GM15510 (cell line): ENCODE measurements around the gene XRRA1.

ENCODE experiments used
- POLR2A ChIP-seq: IDR thresholded peaks from 3 replicates; pipeline ENCODE4 v1.6.1; 2011; ENCODE audit warnings: borderline replicate concordance; ENCODE audit not compliant: insufficient read length; ENCODE audit errors: extremely low read depth

XRRA1 gene

GRCh38 chr11:74820763-74821162 is 128.1 kb downstream of the XRRA1 start:
- no peak for TF ChIP-seq POLR2A

GRCh38 chr11:74819400-74819799 is 129.5 kb downstream of the XRRA1 start:
- no peak for TF ChIP-seq POLR2A

DNA sequence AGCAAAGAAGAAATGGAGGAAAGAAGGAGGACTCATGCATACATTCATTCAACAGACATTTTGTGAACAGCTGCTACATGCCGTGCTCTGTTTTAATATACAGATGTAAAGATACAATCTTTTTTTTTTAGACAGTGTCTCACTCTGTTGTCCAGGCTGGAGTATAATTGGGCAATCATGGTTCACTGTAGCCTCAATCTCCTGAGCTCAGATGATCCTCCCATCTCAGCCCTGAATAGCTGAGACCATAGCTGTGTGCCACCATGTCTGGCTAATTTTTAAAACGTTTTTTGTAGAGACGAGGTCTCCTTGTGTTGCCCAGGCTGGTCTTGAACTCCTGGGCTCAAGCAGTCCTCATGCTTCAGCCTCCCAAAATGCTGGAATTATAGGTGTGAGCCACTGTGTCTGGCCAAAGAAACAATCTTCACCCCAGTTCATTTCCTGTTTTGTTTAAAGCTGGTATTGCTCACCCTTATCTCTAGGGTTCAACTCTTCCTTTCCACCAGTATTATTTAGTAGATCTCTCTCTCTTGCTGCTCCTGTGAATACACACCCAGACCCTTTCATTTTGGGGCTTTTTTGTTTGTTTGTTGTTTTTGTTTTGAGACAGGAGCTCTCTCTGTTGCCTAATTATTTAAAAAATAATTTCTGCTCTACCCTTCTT is 130.5 kb downstream of the XRRA1 start:
- TF ChIP-seq POLR2A = no peak

GRCh38 chr11:74816664-74817063 is 132.2 kb downstream of the XRRA1 start:
- TF ChIP-seq POLR2A = no peak

GRCh38 chr11:74815966-74816365 is 132.9 kb downstream of the XRRA1 start:
- TF ChIP-seq POLR2A = no peak

- no peak for TF ChIP-seq POLR2A
Measured at GRCh38 chr11:74809801-74810200, 139.1 kb downstream of the XRRA1 start.

DNA sequence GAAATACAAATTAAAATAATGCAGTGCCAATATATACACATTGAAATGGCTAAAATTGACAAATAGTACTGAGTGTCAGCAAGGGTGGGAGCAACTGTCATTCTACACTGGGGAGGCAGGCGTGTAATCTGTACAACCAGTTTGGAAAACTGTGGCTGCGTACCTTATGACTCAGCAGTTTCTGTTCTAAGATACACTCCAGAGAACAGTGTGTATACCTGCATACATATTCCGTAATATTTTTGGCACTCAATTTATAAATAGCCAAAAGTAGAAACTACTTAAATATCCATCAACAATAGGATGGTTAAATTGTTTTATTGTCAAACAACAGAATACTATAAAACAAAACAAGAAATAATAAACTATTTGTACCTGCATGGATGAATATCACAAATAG is 142.6 kb downstream of the XRRA1 start:
- TF ChIP-seq POLR2A = no peak

GRCh38 chr11:74791333-74792100 is 157.4 kb downstream of the XRRA1 start:
- no peak for TF ChIP-seq POLR2A
